ENCODE measurements around the gene KLHL29.

- no peak for TF ChIP-seq CTCF (IDR thresholded peaks at IDR 0.05; ENCODE audit: low read depth, low read length)
- no peak for TF ChIP-seq MYC (IDR thresholded peaks at IDR 0.05; ENCODE audit: low read depth, low read length)
- no peak for TF ChIP-seq POLR2A (IDR thresholded peaks at IDR 0.05; ENCODE audit: extremely low read depth, insufficient read length)
- TF ChIP-seq MAX (IDR thresholded peaks at IDR 0.05; ENCODE audit: low read depth, low read length), result no peak
Observed at GRCh38 chr2:23496456-23496855, 111.5 kb downstream of the KLHL29 start.

Data from NB4 (cell line).